WTC11 (cell line): Measurements from ENCODE around the gene CPT1B. TPM values are rescaled to one million over a fixed set of nuclear protein-coding genes. Genes with fewer than 3 reads are reported as not detected.

Experiments
- ATAC-seq: fragments of 200-7000 bp; cut with Tn5 transposase; 2 replicates; pipeline ENCODE4 v1.10.0; 2021; ENCODE audit warnings: mild to moderate bottlenecking, moderate library complexity
- CTCF ChIA-PET: fragments of 300-600 bp; sonication (Branson Sonifier 250); formaldehyde crosslinking; loops from one replicate; lab custom pipeline; 2021; ENCODE audit warnings: antibody characterized with exemption; lab: Charles Lee
- POLR2A ChIA-PET: fragments of 350-600 bp; sonication (Branson Sonifier 250); formaldehyde crosslinking; loops from one replicate; lab custom pipeline; 2021; ENCODE audit warnings: antibody characterized with exemption; lab: Charles Lee
- DNase-seq: peaks from one replicate; pipeline ENCODE4 v3.0.0; 2021; ENCODE audit warnings: low spot score
- H3K27ac Mint-ChIP-seq: 2 replicates; pipeline ENCODE4 v1.8.0; 2021; ENCODE audit warnings: mixed read lengths
- H3K27me3 Mint-ChIP-seq: 2 replicates; pipeline ENCODE4 v1.8.0; 2021; ENCODE audit warnings: low read depth, mild to moderate bottlenecking, moderate library complexity, mixed read lengths
- H3K36me3 Mint-ChIP-seq: 2 replicates; pipeline ENCODE4 v1.8.0; 2021; ENCODE audit warnings: mixed read lengths
- H3K4me1 Mint-ChIP-seq: 2 replicates; pipeline ENCODE4 v1.8.0; 2022; ENCODE audit warnings: mixed read lengths
- H3K4me3 Mint-ChIP-seq: 2 replicates; pipeline ENCODE4 v1.8.0; 2021; ENCODE audit warnings: mild to moderate bottlenecking, moderate library complexity, mixed read lengths
- H3K9me3 Mint-ChIP-seq: 2 replicates; pipeline ENCODE4 v1.8.0; 2021; ENCODE audit warnings: mixed read lengths
- CREB1 ChIP-seq: sonication (generic); formaldehyde crosslinking; IDR thresholded peaks from 2 replicates; pipeline ENCODE4 v1.8.0; 2023; ENCODE audit warnings: mild to moderate bottlenecking, missing genetic modification reagents
- ELF4 ChIP-seq: sonication (generic); formaldehyde crosslinking; IDR thresholded peaks from 2 replicates; pipeline ENCODE4 v1.8.1; 2022; ENCODE audit warnings: low read depth, mild to moderate bottlenecking, moderate library complexity, missing genetic modification reagents
- ETV6 ChIP-seq: sonication (generic); formaldehyde crosslinking; IDR thresholded peaks from 2 replicates; pipeline ENCODE4 v1.8.1; 2022; ENCODE audit warnings: mild to moderate bottlenecking, missing genetic modification reagents
- FOXP1 ChIP-seq: sonication (generic); formaldehyde crosslinking; IDR thresholded peaks from 2 replicates; pipeline ENCODE4 v1.8.0; 2022; ENCODE audit warnings: missing genetic modification reagents, mild to moderate bottlenecking, moderate library complexity, borderline replicate concordance
- GTF2I ChIP-seq: fragments of 250-450 bp; sonication (Bioruptor Pico); conservative IDR thresholded peaks from 2 replicates; pipeline ENCODE4 v1.4.0; 2021; ENCODE audit warnings: mild to moderate bottlenecking
- JUN ChIP-seq: sonication (generic); formaldehyde crosslinking; IDR thresholded peaks from 2 replicates; pipeline ENCODE4 v1.8.0; 2023; ENCODE audit warnings: mild to moderate bottlenecking, missing genetic modification reagents
- SP1 ChIP-seq: sonication (generic); formaldehyde crosslinking; conservative IDR thresholded peaks from 2 replicates; pipeline ENCODE4 v1.8.1; 2022; ENCODE audit warnings: missing genetic modification reagents
- ZNF317 ChIP-seq: sonication (generic); formaldehyde crosslinking; IDR thresholded peaks from 2 replicates; pipeline ENCODE4 v1.8.1; 2023; ENCODE audit warnings: low read depth, mild to moderate bottlenecking, moderate library complexity, missing genetic modification reagents, borderline replicate concordance
- ZNF396 ChIP-seq: fragments of 250-450 bp; sonication (Bioruptor Pico); IDR thresholded peaks from 2 replicates; pipeline ENCODE4 v1.8.0; 2021; ENCODE audit warnings: mild to moderate bottlenecking, moderate library complexity, borderline replicate concordance
- ZNF423 ChIP-seq: fragments of 250-450 bp; sonication (Bioruptor Pico); IDR thresholded peaks from 2 replicates; pipeline ENCODE4 v2.1.2; 2022; ENCODE audit warnings: mild to moderate bottlenecking, moderate library complexity
- total RNA-seq: library from RNA; stranded (reverse); gene quantifications from 3 replicates; pipeline ENCODE4 v1.2.3, GENCODE V29; 2021
- TF ChIP-seq, protein P1 (sequence below): sonication (generic); formaldehyde crosslinking; IDR thresholded peaks from 2 replicates; pipeline ENCODE4 v1.8.0; 2023; ENCODE audit warnings: missing genetic modification reagents
- TF ChIP-seq, protein P2 (sequence below): sonication (generic); formaldehyde crosslinking; IDR thresholded peaks from 2 replicates; pipeline ENCODE4 v1.8.0; 2022; ENCODE audit warnings: missing genetic modification reagents
- TF ChIP-seq, protein P3 (sequence below): fragments of 250-450 bp; sonication (Bioruptor Pico); IDR thresholded peaks from 2 replicates; pipeline ENCODE4 v1.8.0; 2021; ENCODE audit warnings: mild to moderate bottlenecking
- TF ChIP-seq, protein P4 (sequence below): fragments of 250-450 bp; sonication (Bioruptor Pico); IDR thresholded peaks from 2 replicates; pipeline ENCODE4 v1.9.0; 2021; ENCODE audit warnings: mild to moderate bottlenecking
- TF ChIP-seq, protein P5 (sequence below): sonication (generic); formaldehyde crosslinking; IDR thresholded peaks from 2 replicates; pipeline ENCODE4 v1.8.1; 2023; ENCODE audit warnings: mild to moderate bottlenecking, missing genetic modification reagents, borderline replicate concordance
- TF ChIP-seq, protein P6 (sequence below): sonication (generic); formaldehyde crosslinking; IDR thresholded peaks from 2 replicates; pipeline ENCODE4 v1.8.0; 2022; ENCODE audit warnings: mild to moderate bottlenecking, missing genetic modification reagents
- TF ChIP-seq, protein P7 (sequence below): sonication (generic); formaldehyde crosslinking; IDR thresholded peaks from 2 replicates; pipeline ENCODE4 v1.8.1; 2023; ENCODE audit warnings: mild to moderate bottlenecking, missing genetic modification reagents, moderate library complexity
- TF ChIP-seq, protein P8 (sequence below): fragments of 250-450 bp; sonication (Bioruptor Pico); IDR thresholded peaks from 2 replicates; pipeline ENCODE4 v2.1.2; 2022; ENCODE audit warnings: mild to moderate bottlenecking, moderate library complexity

Gene CPT1B
- total RNA-seq, 1 experiment from 2014 or later = 33.7 TPM

DNA sequence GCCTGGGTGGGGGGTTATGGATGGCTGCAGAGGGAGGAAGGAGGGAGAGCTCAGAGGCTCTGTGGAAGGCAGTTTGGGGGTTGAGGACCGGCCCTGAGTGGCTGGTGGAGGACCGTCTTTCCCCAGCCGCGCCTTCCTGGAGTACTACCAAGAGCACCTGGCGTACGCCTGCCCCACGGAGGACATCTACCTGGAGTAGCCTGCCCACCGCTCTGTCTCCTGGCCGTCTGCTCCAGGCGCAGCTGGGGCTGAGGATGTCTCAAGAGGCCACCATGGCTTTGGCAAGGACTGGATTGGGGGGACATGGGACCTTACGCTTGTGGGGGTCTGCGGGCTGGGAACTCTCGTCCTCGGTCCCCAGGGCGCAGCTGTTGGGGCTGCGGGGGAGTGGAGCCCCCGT lies 32.4 kb upstream of the CPT1B start:
- ATAC-seq (no peak), DNase-seq (no peak)
- H3K27me3 Mint-ChIP-seq = peaks cover 20% of the 10 kb centered on the region
- peaks cover 14% of the 10 kb centered on the region for H3K4me1 Mint-ChIP-seq
- no peak overlapping the region for H3K27ac Mint-ChIP-seq
- H3K9me3 Mint-ChIP-seq = no peaks in the 10 kb centered on the region
- no peak overlapping the region for H3K4me3 Mint-ChIP-seq
- CTCF ChIA-PET = interaction anchor here (1.5 kb wide), 1 partner anchor 10 kb away, joined by 7 read pairs; no protein-coding TSS in a partner anchor
- POLR2A ChIA-PET = interaction anchor here (0.9 kb wide), 1 partner anchor 85 kb away, joined by 3 read pairs; no protein-coding TSS in a partner anchor
- no peak for TF ChIP-seq ZNF317 (CRISPR knock-in tag)
- TF ChIP-seq SP1 (CRISPR knock-in tag) = no peak
- TF ChIP-seq, protein P1, sequence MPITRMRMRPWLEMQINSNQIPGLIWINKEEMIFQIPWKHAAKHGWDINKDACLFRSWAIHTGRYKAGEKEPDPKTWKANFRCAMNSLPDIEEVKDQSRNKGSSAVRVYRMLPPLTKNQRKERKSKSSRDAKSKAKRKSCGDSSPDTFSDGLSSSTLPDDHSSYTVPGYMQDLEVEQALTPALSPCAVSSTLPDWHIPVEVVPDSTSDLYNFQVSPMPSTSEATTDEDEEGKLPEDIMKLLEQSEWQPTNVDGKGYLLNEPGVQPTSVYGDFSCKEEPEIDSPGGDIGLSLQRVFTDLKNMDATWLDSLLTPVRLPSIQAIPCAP (CRISPR knock-in tag) = no peak
- TF ChIP-seq, protein P2, sequence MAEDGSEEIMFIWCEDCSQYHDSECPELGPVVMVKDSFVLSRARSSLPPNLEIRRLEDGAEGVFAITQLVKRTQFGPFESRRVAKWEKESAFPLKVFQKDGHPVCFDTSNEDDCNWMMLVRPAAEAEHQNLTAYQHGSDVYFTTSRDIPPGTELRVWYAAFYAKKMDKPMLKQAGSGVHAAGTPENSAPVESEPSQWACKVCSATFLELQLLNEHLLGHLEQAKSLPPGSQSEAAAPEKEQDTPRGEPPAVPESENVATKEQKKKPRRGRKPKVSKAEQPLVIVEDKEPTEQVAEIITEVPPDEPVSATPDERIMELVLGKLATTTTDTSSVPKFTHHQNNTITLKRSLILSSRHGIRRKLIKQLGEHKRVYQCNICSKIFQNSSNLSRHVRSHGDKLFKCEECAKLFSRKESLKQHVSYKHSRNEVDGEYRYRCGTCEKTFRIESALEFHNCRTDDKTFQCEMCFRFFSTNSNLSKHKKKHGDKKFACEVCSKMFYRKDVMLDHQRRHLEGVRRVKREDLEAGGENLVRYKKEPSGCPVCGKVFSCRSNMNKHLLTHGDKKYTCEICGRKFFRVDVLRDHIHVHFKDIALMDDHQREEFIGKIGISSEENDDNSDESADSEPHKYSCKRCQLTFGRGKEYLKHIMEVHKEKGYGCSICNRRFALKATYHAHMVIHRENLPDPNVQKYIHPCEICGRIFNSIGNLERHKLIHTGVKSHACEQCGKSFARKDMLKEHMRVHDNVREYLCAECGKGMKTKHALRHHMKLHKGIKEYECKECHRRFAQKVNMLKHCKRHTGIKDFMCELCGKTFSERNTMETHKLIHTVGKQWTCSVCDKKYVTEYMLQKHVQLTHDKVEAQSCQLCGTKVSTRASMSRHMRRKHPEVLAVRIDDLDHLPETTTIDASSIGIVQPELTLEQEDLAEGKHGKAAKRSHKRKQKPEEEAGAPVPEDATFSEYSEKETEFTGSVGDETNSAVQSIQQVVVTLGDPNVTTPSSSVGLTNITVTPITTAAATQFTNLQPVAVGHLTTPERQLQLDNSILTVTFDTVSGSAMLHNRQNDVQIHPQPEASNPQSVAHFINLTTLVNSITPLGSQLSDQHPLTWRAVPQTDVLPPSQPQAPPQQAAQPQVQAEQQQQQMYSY (CRISPR knock-in tag) = no peak
- TF ChIP-seq, protein P3, sequence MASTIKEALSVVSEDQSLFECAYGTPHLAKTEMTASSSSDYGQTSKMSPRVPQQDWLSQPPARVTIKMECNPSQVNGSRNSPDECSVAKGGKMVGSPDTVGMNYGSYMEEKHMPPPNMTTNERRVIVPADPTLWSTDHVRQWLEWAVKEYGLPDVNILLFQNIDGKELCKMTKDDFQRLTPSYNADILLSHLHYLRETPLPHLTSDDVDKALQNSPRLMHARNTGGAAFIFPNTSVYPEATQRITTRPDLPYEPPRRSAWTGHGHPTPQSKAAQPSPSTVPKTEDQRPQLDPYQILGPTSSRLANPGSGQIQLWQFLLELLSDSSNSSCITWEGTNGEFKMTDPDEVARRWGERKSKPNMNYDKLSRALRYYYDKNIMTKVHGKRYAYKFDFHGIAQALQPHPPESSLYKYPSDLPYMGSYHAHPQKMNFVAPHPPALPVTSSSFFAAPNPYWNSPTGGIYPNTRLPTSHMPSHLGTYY (CRISPR knock-in tag) = no peak
- no peak for TF ChIP-seq GTF2I (CRISPR knock-in tag)
- TF ChIP-seq, protein P4, sequence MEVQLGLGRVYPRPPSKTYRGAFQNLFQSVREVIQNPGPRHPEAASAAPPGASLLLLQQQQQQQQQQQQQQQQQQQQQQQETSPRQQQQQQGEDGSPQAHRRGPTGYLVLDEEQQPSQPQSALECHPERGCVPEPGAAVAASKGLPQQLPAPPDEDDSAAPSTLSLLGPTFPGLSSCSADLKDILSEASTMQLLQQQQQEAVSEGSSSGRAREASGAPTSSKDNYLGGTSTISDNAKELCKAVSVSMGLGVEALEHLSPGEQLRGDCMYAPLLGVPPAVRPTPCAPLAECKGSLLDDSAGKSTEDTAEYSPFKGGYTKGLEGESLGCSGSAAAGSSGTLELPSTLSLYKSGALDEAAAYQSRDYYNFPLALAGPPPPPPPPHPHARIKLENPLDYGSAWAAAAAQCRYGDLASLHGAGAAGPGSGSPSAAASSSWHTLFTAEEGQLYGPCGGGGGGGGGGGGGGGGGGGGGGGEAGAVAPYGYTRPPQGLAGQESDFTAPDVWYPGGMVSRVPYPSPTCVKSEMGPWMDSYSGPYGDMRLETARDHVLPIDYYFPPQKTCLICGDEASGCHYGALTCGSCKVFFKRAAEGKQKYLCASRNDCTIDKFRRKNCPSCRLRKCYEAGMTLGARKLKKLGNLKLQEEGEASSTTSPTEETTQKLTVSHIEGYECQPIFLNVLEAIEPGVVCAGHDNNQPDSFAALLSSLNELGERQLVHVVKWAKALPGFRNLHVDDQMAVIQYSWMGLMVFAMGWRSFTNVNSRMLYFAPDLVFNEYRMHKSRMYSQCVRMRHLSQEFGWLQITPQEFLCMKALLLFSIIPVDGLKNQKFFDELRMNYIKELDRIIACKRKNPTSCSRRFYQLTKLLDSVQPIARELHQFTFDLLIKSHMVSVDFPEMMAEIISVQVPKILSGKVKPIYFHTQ = no peak
- no peak for TF ChIP-seq ETV6 (CRISPR knock-in tag)
- TF ChIP-seq, protein P5, sequence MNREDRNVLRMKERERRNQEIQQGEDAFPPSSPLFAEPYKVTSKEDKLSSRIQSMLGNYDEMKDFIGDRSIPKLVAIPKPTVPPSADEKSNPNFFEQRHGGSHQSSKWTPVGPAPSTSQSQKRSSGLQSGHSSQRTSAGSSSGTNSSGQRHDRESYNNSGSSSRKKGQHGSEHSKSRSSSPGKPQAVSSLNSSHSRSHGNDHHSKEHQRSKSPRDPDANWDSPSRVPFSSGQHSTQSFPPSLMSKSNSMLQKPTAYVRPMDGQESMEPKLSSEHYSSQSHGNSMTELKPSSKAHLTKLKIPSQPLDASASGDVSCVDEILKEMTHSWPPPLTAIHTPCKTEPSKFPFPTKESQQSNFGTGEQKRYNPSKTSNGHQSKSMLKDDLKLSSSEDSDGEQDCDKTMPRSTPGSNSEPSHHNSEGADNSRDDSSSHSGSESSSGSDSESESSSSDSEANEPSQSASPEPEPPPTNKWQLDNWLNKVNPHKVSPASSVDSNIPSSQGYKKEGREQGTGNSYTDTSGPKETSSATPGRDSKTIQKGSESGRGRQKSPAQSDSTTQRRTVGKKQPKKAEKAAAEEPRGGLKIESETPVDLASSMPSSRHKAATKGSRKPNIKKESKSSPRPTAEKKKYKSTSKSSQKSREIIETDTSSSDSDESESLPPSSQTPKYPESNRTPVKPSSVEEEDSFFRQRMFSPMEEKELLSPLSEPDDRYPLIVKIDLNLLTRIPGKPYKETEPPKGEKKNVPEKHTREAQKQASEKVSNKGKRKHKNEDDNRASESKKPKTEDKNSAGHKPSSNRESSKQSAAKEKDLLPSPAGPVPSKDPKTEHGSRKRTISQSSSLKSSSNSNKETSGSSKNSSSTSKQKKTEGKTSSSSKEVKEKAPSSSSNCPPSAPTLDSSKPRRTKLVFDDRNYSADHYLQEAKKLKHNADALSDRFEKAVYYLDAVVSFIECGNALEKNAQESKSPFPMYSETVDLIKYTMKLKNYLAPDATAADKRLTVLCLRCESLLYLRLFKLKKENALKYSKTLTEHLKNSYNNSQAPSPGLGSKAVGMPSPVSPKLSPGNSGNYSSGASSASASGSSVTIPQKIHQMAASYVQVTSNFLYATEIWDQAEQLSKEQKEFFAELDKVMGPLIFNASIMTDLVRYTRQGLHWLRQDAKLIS (CRISPR knock-in tag) = no peak
- no peak for TF ChIP-seq JUN (CRISPR knock-in tag)
- no peak for TF ChIP-seq ELF4 (CRISPR knock-in tag)
- TF ChIP-seq, protein P6, sequence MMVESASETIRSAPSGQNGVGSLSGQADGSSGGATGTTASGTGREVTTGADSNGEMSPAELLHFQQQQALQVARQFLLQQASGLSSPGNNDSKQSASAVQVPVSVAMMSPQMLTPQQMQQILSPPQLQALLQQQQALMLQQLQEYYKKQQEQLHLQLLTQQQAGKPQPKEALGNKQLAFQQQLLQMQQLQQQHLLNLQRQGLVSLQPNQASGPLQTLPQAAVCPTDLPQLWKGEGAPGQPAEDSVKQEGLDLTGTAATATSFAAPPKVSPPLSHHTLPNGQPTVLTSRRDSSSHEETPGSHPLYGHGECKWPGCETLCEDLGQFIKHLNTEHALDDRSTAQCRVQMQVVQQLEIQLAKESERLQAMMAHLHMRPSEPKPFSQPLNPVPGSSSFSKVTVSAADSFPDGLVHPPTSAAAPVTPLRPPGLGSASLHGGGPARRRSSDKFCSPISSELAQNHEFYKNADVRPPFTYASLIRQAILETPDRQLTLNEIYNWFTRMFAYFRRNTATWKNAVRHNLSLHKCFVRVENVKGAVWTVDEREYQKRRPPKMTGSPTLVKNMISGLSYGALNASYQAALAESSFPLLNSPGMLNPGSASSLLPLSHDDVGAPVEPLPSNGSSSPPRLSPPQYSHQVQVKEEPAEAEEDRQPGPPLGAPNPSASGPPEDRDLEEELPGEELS (CRISPR knock-in tag) = no peak
- TF ChIP-seq FOXP1 (CRISPR knock-in tag) = no peak
- TF ChIP-seq, protein P7, sequence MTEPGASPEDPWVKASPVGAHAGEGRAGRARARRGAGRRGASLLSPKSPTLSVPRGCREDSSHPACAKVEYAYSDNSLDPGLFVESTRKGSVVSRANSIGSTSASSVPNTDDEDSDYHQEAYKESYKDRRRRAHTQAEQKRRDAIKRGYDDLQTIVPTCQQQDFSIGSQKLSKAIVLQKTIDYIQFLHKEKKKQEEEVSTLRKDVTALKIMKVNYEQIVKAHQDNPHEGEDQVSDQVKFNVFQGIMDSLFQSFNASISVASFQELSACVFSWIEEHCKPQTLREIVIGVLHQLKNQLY (CRISPR knock-in tag) = no peak
- no peak for TF ChIP-seq CREB1 (CRISPR knock-in tag)
- no peak for TF ChIP-seq ZNF396 (CRISPR knock-in tag)
- TF ChIP-seq, protein P8, sequence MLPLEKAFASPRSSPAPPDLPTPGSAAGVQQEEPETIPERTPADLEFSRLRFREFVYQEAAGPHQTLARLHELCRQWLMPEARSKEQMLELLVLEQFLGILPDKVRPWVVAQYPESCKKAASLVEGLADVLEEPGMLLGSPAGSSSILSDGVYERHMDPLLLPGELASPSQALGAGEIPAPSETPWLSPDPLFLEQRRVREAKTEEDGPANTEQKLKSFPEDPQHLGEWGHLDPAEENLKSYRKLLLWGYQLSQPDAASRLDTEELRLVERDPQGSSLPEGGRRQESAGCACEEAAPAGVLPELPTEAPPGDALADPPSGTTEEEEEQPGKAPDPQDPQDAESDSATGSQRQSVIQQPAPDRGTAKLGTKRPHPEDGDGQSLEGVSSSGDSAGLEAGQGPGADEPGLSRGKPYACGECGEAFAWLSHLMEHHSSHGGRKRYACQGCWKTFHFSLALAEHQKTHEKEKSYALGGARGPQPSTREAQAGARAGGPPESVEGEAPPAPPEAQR (CRISPR knock-in tag) = no peak
- no peak for TF ChIP-seq ZNF423
- H3K36me3 Mint-ChIP-seq = no peaks in the 10 kb centered on the region
